NOMO-1 (cell line): Measurements from ENCODE around the gene TNRC6C.

Source experiments
- DNase-seq, 2 experiments: peaks; one replicate each; lab custom pipeline; 2025; ENCODE audit not compliant: unreplicated experiment in 2 of 2; lab: John Stamatoyannopoulos, UW

The TNRC6C gene

GRCh38 chr17:78123258-78123929, 164.9 kb downstream of the TNRC6C start:
- no peak for DNase-seq

- peak; percentile 87 to 90 for DNase-seq
Observed at GRCh38 chr17:78124081-78124835, 165.8 kb downstream of the TNRC6C start.

- DNase-seq: no peak
Observed at GRCh38 chr17:78124836-78125137, 166.3 kb downstream of the TNRC6C start.

- no peak for DNase-seq
Observed at GRCh38 chr17:78125138-78125913, 166.8 kb downstream of the TNRC6C start.

GRCh38 chr17:78125976-78126894, 167.7 kb downstream of the TNRC6C start:
- no peak for DNase-seq

- no peak for DNase-seq
Observed at GRCh38 chr17:78126895-78127238, 168.4 kb downstream of the TNRC6C start.

GRCh38 chr17:78127239-78127887, 168.9 kb downstream of the TNRC6C start:
- peak; percentile 78 to 93 for DNase-seq

GRCh38 chr17:78127888-78128550, 169.5 kb downstream of the TNRC6C start:
- DNase-seq: no peak

- peak; percentile 54 to 82 for DNase-seq
Observed at GRCh38 chr17:78128551-78129350, 170.2 kb downstream of the TNRC6C start, which contains the start of gene TMC6. TSS of gene TMC6 (minus strand) at chr17:78128755. CDS start at chr17:78126832, 1,923 bp downstream.

GRCh38 chr17:78129351-78130089, 171.0 kb downstream of the TNRC6C start:
- DNase-seq: no peak

GRCh38 chr17:78130090-78130436, 171.6 kb downstream of the TNRC6C start:
- DNase-seq: no peak

- peak; percentile 87 to 95 for DNase-seq
Observed at GRCh38 chr17:78130437-78131101, 172.1 kb downstream of the TNRC6C start, which contains the start of gene TMC8. TSS of gene TMC8 (plus strand) at chr17:78130771. CDS start at chr17:78131589, 818 bp downstream.

- DNase-seq: no peak
Observed at GRCh38 chr17:78131172-78132083, 172.9 kb downstream of the TNRC6C start.

- peak in 1 of 2 experiments; percentile 18 for DNase-seq
Observed at GRCh38 chr17:78132084-78132676, 173.7 kb downstream of the TNRC6C start.

GRCh38 chr17:78132767-78133178, 174.3 kb downstream of the TNRC6C start:
- DNase-seq: no peak
